H54 (cell line): ENCODE data around the gene ROCK2.
"Not testable (repeated sequence)": the region's sequence is repeated elsewhere in the genome, so short reads cannot be mapped to it uniquely, and the experiment has no call there.

ENCODE experiments used
- DNase-seq: peaks from one replicate; pipeline ENCODE4 v3.0.0; 2011; ENCODE audit warnings: low spot score, mixed read lengths; ENCODE audit not compliant: insufficient read length
- FAIRE-seq: peaks from 3 replicates; lab custom pipeline; 2011; peaks lifted over from hg19 to GRCh38; lab: Jason Lieb, UNC
- POLR2A ChIP-seq: IDR thresholded peaks from 2 replicates; pipeline ENCODE4 v1.6.1; 2011; ENCODE audit warnings: low read depth, mild to moderate bottlenecking, low read length

ROCK2 gene

GRCh38 chr2:11186145-11186544 lies 158.3 kb downstream of the ROCK2 start:
- no peak for FAIRE-seq
- no peak for DNase-seq
- no peak for TF ChIP-seq POLR2A

DNA sequence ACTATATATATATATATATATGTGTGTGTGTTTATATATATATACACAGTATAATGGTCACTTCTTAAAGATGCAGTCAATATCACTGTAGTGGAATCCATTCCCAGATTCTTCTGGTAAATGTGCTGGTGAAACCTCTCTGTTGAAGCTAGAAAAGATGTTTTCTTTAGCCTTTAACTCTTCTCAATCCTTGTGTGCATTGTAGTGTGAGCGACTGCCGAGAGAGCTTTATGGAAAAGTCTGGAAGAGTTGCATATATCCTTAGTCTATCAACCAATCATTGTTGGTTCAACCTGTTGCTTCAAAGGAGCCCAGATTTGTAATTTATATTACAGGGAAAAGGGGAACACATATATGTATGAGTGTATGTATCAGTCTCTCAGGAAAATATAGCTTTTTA lies 161.5 kb downstream of the ROCK2 start:
- FAIRE-seq (peak; percentile 23), DNase-seq (no peak)
- no peak for TF ChIP-seq POLR2A

DNA sequence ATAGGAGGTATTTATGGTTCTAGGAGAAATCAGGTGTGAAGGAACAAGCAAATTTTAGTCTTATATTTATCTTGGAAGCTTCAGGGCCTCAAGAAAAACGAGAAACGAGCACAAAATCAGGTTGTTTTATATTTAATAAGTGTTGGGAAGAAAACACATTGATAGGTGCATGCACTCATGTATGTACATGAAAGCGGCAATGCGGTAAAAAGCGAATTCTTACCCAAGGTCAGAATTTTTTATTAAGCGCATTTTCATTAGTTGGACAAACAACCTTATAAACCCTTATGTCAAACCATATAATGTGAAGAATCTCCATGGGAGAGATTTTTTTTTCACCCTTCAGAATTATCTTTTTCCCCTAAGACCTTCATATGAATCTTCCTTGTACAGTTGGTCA lies 163.8 kb downstream of the ROCK2 start:
- no peak for FAIRE-seq
- TF ChIP-seq POLR2A: no peak

GRCh38 chr2:11179899-11180298 lies 164.5 kb downstream of the ROCK2 start:
- no peak for DNase-seq
- TF ChIP-seq POLR2A: no peak
- peak; percentile 80 for FAIRE-seq

More for the DNA sequence above, 163.8 kb downstream of the ROCK2 start:
- no peak for DNase-seq

DNA sequence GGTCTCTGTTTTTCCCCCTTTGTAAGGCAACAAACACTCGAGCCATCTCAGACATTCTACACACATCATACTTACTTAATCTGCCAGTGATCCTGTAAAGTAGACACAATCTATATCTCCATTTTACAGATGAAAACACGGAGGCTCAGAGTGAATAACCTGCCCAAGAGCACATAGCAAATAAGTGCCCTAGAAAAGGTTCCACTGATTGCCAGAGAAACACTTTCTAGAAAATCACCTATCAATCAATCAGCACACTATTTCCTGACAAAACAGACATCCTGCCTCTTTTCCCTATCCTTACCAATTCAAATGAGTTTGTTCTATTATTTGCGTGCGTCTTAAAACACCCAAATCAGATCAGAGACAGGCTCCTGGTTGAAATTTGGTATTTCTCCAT lies 165.2 kb downstream of the ROCK2 start:
- no peak for FAIRE-seq

DNA sequence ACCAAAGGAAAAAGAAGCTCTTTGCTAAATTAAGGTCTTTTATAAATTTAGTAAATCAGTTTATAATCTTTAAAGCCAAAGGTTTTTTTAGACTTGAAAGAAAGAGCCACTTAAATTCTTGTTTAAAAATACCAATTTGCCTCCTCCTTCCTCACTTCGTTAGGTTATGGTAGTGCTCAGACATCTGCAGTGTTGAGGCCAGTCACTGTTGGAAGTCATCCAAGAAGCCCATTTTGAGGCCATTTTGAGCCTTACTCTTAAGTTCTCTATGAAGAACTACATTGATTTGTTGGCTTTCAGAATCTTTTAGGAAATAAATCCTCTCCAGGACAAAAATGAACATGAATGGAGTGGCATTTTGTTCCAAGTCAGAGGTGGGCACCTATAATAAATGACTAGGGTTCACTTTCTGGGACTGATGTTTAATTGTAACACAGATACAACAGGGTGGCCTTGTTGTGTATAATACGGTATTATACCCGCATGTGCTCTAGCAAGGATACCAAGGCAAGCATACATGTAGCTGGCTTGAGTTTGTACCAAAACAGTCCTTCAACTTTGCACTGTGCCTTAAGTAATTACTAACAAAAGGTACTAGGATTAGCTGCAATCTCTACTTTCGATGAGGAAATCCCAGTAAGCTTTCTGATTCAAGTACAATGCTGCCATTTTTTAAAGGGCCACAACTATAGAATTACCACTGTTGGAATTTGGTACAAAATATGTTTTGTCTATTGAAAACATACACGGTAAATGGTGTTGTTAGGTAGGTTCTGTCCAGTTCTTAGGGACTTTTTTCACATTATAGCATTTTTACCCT lies 166.4 kb downstream of the ROCK2 start:
- no peak for TF ChIP-seq POLR2A
- DNase-seq (no peak), FAIRE-seq (peak; percentile 60)

More for the DNA sequence above, 165.2 kb downstream of the ROCK2 start:
- TF ChIP-seq POLR2A: no peak
- DNase-seq: no peak

GRCh38 chr2:11175293-11175795 lies 169.1 kb downstream of the ROCK2 start:
- peak; percentile 88 for FAIRE-seq
- peak; percentile 61 for DNase-seq
- TF ChIP-seq POLR2A: no peak

- no peak for TF ChIP-seq POLR2A
- FAIRE-seq (no peak), DNase-seq (no peak)
These were observed 170.2 kb downstream of the ROCK2 start for GRCh38 chr2:11174222-11174621.

GRCh38 chr2:11169333-11169732 lies 175.1 kb downstream of the ROCK2 start:
- DNase-seq (no peak), FAIRE-seq (no peak)
- TF ChIP-seq POLR2A: no peak

- no peak for TF ChIP-seq POLR2A
- FAIRE-seq (no peak), DNase-seq (no peak)
These were observed 175.9 kb downstream of the ROCK2 start for GRCh38 chr2:11168488-11168887.

DNA sequence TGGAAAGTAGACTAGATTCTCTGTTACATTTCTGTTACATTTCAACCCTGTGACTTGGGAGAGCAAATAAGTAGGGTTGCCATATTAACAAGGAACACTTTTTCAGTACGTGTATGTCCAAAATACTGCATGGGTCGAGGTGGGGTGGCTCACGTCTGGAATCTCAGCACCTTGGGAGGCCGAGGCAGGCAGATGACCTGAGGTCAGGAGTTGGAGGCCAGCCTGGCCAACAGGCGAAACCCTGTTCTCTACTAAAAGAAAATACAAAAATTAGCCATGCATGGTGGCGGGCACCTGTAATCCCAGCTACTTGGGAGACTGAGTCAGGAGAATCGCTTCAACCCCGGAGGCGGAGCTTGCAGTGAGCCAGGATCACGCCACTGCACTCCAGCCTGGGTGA lies 178.0 kb downstream of the ROCK2 start:
- FAIRE-seq: no peak
- no peak for DNase-seq
- TF ChIP-seq POLR2A: no peak

GRCh38 chr2:11165046-11165445 lies 179.4 kb downstream of the ROCK2 start:
- FAIRE-seq, DNase-seq: not testable (repeated sequence)

GRCh38 chr2:11163439-11164317 lies 180.8 kb downstream of the ROCK2 start:
- DNase-seq (no peak), FAIRE-seq (no peak)
- no peak for TF ChIP-seq POLR2A

- FAIRE-seq: no peak
These were observed 182.7 kb downstream of the ROCK2 start for GRCh38 chr2:11161747-11162146.

More at GRCh38 chr2:11161747-11162146, 182.7 kb downstream of the ROCK2 start:
- no peak for TF ChIP-seq POLR2A
- DNase-seq: no peak
